Placental epithelial cell (primary cell): ENCODE results near the gene FEM1A. TPM values are rescaled to one million over a fixed set of nuclear protein-coding genes. Genes with fewer than 3 reads are reported as not detected.

Experiments used
- small RNA-seq: library from RNA; depleted of rRNA; stranded (forward); fragments of <200 nt; gene quantifications from one replicate; pipeline ENCODE3, GENCODE V24; 2012
- total RNA-seq: library from RNA; depleted of rRNA; stranded (reverse); fragments of >200 nt; gene quantifications from 2 replicates; pipeline ENCODE4 v1.2.3, GENCODE V29; 2012

The FEM1A gene
- 17.3 and 20.8 TPM in 2 replicates for total RNA-seq

GRCh38 chr19:4791183-4792018, at the start of gene FEM1A:
Gene FEM1A (plus strand): TSS chr19:4791734. CDS start chr19:4791855, 121 bp downstream.

GRCh38 chr19:4831304-4831978, 39.9 kb downstream of the FEM1A start, which contains the start of gene TICAM1:
Gene TICAM1 (minus strand): TSS chr19:4831712. CDS start chr19:4818377, 13,335 bp downstream.

Small RNA genes within 50 kb of the gene (small RNA-seq; reads per million reads assigned to genes)
- gene MIR7-3: 0.17 reads per million

Other genes starting within 250 kb of the FEM1A start
- not detected in 2 replicates for gene SEMA6B, start 232.1 kb upstream of the FEM1A start, total RNA-seq
- gene TNFAIP8L1, start 152.2 kb upstream of the FEM1A start, total RNA-seq: 2.4 and 3.1 TPM in 2 replicates
- gene MYDGF, start 121.4 kb upstream of the FEM1A start, total RNA-seq: 82.8 and 131 TPM in 2 replicates
- gene DPP9, start 67.9 kb upstream of the FEM1A start, total RNA-seq: 36.5 and 52.5 TPM in 2 replicates
- 3.3 and 3.5 TPM in 2 replicates for gene TICAM1, start 40.0 kb downstream of the FEM1A start, total RNA-seq
- gene PLIN3, start 75.9 kb downstream of the FEM1A start, total RNA-seq: 161 and 270 TPM in 2 replicates
- gene ARRDC5, start 111.2 kb downstream of the FEM1A start, total RNA-seq: not detected in 2 replicates
- 25.9 and 26.8 TPM in 2 replicates for gene UHRF1, start 117.8 kb downstream of the FEM1A start, total RNA-seq
- 80.1 and 92.6 TPM in 2 replicates for gene KDM4B, start 177.4 kb downstream of the FEM1A start, total RNA-seq